ENCODE measurements around the gene ACAP1.
"Not testable (repeated sequence)": the region's sequence is repeated elsewhere in the genome, so short reads cannot be mapped to it uniquely, and the experiment has no call there.

Gene ACAP1

GRCh38 chr17:7352910-7353635 is 16.7 kb downstream of the ACAP1 start:
- Mint-ChIP-seq H3K4me1 (ENCODE audit: low read depth) (peaks cover 24% of the 10 kb centered on the region), H3K4me3 (peak overlapping the region; percentile 86), H3K27me3 (no peaks in the 10 kb centered on the region), H3K27ac (no peak overlapping the region), H3K9me3 (ENCODE audit: low read depth) (no peaks in the 10 kb centered on the region), H3K36me3 (no peaks in the 10 kb centered on the region)

DNA sequence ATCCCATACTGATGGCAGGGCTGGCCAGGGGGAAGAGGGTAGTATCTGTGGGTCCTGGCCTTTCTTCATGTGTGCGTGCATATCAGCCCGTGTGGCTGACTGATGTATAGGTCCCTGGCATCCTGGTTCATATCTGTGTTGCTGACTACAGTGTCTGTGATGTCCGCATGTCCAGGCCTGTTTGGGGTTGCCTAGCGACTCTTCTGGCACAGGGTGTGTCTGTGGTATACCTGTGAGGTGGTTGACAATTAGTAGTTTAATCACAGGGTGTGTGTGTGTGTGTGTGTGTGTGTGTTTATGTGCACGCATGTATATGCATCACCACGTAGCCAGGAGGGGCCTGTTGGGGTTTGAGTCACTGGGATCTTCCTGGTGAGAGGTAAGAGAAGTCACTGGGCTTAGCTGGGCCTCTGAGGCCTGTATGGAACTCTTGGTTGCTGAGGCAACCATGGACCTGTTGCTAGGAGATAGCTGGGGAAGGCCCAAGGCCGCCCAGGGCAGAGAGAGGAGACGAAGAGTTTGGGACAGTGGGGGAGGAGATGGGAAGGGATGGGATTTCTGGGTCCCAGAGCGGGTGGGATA is 18.0 kb downstream of the ACAP1 start:
- Mint-ChIP-seq H3K27ac (peak overlapping the region; percentile 2), H3K4me1 (ENCODE audit: low read depth) (peaks cover 22% of the 10 kb centered on the region), H3K4me3 (no peak overlapping the region), H3K36me3 (no peaks in the 10 kb centered on the region), H3K9me3 (ENCODE audit: low read depth) (no peaks in the 10 kb centered on the region), H3K27me3 (no peaks in the 10 kb centered on the region)

DNA sequence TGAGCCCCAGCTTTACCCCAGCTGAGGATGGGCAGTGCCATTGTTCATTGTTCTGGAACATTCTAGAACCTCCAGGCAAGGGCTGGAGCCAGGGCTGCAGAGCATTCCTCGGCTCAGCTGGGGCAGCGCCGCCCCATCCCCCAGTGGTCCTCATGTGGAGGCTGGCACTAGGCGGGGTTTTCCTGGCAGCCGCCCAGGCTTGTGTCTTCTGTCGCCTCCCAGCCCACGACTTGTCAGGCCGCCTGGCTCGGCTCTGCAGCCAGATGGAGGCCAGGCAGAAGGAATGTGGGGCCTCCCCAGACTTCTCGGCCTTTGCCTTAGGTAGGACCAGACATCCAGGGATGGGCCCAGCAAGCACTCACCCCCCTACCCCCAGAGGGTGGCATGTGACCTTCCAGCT is 18.7 kb downstream of the ACAP1 start, which contains the start of gene TMEM95:
TMEM95 (plus strand) TSS at position 104 of the 400 bp plus-strand sequence; CDS start at position 153, 49 bp downstream.
- Mint-ChIP-seq H3K4me3 (no peak within 1 kb of the TSS), H3K27ac (peak within 1 kb of the TSS; percentile 2), H3K9me3 (ENCODE audit: low read depth) (no peaks in the 10 kb centered on the region), H3K27me3 (no peaks in the 10 kb centered on the region), H3K4me1 (ENCODE audit: low read depth) (peaks cover 17% of the 10 kb centered on the region), H3K36me3 (no peaks in the 10 kb centered on the region)

DNA sequence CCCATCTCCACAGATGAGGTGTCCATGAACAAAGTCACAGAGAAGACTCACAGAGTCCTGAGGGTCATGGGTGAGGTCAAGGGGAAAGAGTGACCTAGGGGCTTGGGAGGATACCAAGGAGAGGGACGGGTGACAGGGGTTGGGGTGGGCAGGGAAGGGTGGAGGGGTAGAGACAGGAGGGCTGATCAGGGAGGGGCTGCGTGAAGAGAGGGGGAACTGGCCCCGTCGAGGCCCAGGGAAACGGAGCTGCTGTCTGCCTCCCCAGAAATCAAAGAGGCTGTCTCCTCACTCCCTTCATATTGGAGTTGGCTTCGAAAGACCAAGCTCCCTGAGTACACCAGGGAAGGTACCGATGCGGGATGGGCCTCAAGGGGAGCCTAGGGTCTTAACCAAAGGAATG is 19.2 kb downstream of the ACAP1 start:
- H3K9me3 Mint-ChIP-seq (ENCODE audit: low read depth): no peaks in the 10 kb centered on the region
- H3K27me3 Mint-ChIP-seq: no peaks in the 10 kb centered on the region
- peaks cover 14% of the 10 kb centered on the region for H3K4me1 Mint-ChIP-seq (ENCODE audit: low read depth)
- no peak overlapping the region for H3K27ac Mint-ChIP-seq
- H3K4me3 Mint-ChIP-seq: no peak overlapping the region
- H3K36me3 Mint-ChIP-seq: no peaks in the 10 kb centered on the region

DNA sequence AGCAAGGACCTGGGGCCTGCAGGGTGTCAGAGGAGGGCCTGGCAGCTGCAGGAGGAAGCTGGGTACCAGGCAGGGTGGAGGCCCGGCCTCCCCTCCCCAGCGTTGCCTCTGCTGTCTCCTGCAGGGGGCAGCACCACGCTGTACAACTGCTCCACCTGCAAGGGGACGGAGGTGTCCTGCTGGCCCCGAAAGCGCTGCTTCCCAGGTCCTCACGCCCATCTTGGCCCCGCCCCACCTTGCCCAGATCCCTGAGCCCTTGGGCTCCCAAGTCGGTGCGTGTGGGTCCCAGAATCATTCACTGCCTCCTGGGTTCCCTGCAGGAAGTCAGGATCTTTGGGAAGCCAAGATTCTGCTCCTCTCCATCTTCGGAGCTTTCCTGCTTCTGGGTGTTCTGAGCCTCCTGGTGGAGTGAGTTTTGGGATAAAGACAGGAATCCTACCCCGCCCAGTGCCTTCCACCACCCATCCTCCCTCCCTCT is 19.8 kb downstream of the ACAP1 start:
- H3K4me1 Mint-ChIP-seq (ENCODE audit: low read depth): peaks cover 14% of the 10 kb centered on the region
- H3K27me3 Mint-ChIP-seq: no peaks in the 10 kb centered on the region
- H3K4me3 Mint-ChIP-seq: no peak overlapping the region
- H3K36me3 Mint-ChIP-seq: no peaks in the 10 kb centered on the region
- H3K27ac Mint-ChIP-seq: no peak overlapping the region
- H3K9me3 Mint-ChIP-seq (ENCODE audit: low read depth): no peaks in the 10 kb centered on the region

GRCh38 chr17:7356756-7357155 is 20.4 kb downstream of the ACAP1 start:
- Mint-ChIP-seq H3K27me3 (no peaks in the 10 kb centered on the region), H3K9me3 (ENCODE audit: low read depth) (no peaks in the 10 kb centered on the region), H3K36me3 (no peaks in the 10 kb centered on the region), H3K4me3 (no peak overlapping the region), H3K27ac (no peak overlapping the region), H3K4me1 (ENCODE audit: low read depth) (peaks cover 11% of the 10 kb centered on the region)

DNA sequence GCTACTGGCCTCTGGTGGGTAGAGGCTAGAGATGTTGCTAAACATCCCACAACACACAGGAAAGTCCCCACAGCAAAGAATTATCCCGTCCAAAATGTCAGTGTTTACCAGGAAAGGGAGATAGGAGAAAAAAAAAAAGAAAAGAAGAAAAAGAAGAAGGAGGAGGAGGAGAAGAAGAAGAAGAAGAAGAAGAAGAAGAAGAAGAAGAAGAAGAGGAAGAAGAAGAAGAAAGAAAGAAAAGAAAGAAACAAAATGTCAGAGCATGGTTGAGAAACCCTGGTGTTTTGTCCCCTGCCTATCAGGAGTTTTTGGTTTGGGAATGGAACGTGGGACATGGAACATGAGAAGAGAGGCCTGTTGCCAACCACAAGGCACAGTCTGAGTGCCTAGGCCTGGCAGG is 21.1 kb downstream of the ACAP1 start:
- H3K27me3 Mint-ChIP-seq: no peaks in the 10 kb centered on the region
- H3K36me3 Mint-ChIP-seq: no peaks in the 10 kb centered on the region
- H3K27ac Mint-ChIP-seq: no peak overlapping the region
- no peak overlapping the region for H3K4me3 Mint-ChIP-seq
- no peaks in the 10 kb centered on the region for H3K9me3 Mint-ChIP-seq (ENCODE audit: low read depth)
- peaks cover 10% of the 10 kb centered on the region for H3K4me1 Mint-ChIP-seq (ENCODE audit: low read depth)

DNA sequence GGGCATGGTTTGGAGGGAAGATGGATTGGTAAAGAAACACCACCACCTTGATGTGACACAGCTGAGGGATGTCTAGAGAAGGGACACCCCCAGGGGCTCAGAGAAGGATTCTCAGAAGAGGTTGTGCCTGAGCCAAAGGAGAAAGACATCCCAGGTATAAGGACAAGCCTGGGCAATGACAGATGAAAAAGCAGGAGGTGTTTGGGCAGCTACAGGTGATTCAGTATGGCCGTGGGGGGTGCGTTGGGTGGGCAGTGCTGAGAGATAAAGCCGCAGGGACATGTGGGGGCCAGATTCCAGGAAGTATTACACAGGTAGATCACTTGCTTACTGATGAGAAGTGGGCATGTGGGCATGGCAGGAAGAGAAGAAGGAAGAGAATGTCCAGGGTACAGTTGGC is 25.6 kb downstream of the ACAP1 start:
- no peaks in the 10 kb centered on the region for H3K27me3 Mint-ChIP-seq
- H3K9me3 Mint-ChIP-seq (ENCODE audit: low read depth): no peaks in the 10 kb centered on the region
- no peaks in the 10 kb centered on the region for H3K4me1 Mint-ChIP-seq (ENCODE audit: low read depth)
- no peak overlapping the region for H3K27ac Mint-ChIP-seq
- H3K36me3 Mint-ChIP-seq: no peaks in the 10 kb centered on the region
- H3K4me3 Mint-ChIP-seq: no peak overlapping the region

GRCh38 chr17:7363311-7363710 is 27.0 kb downstream of the ACAP1 start:
- H3K9me3 Mint-ChIP-seq (ENCODE audit: low read depth): no peaks in the 10 kb centered on the region
- H3K4me1 Mint-ChIP-seq (ENCODE audit: low read depth): no peaks in the 10 kb centered on the region
- no peaks in the 10 kb centered on the region for H3K27me3 Mint-ChIP-seq
- H3K27ac Mint-ChIP-seq: no peak overlapping the region
- no peaks in the 10 kb centered on the region for H3K36me3 Mint-ChIP-seq
- H3K4me3 Mint-ChIP-seq: no peak overlapping the region

GRCh38 chr17:7365963-7366362 is 29.6 kb downstream of the ACAP1 start:
- not testable (repeated sequence) for H3K27me3 Mint-ChIP-seq; H3K4me1 Mint-ChIP-seq (ENCODE audit: low read depth); H3K27ac Mint-ChIP-seq

GRCh38 chr17:7367083-7367482 is 30.8 kb downstream of the ACAP1 start:
- H3K4me1 Mint-ChIP-seq (ENCODE audit: low read depth): no peaks in the 10 kb centered on the region
- no peaks in the 10 kb centered on the region for H3K36me3 Mint-ChIP-seq
- H3K9me3 Mint-ChIP-seq (ENCODE audit: low read depth): no peaks in the 10 kb centered on the region
- no peak overlapping the region for H3K4me3 Mint-ChIP-seq
- H3K27ac Mint-ChIP-seq: no peak overlapping the region
- H3K27me3 Mint-ChIP-seq: no peaks in the 10 kb centered on the region

More at GRCh38 chr17:7365963-7366362, 29.6 kb downstream of the ACAP1 start:
- not testable (repeated sequence) for H3K9me3 Mint-ChIP-seq (ENCODE audit: low read depth); H3K36me3 Mint-ChIP-seq; H3K4me3 Mint-ChIP-seq

DNA sequence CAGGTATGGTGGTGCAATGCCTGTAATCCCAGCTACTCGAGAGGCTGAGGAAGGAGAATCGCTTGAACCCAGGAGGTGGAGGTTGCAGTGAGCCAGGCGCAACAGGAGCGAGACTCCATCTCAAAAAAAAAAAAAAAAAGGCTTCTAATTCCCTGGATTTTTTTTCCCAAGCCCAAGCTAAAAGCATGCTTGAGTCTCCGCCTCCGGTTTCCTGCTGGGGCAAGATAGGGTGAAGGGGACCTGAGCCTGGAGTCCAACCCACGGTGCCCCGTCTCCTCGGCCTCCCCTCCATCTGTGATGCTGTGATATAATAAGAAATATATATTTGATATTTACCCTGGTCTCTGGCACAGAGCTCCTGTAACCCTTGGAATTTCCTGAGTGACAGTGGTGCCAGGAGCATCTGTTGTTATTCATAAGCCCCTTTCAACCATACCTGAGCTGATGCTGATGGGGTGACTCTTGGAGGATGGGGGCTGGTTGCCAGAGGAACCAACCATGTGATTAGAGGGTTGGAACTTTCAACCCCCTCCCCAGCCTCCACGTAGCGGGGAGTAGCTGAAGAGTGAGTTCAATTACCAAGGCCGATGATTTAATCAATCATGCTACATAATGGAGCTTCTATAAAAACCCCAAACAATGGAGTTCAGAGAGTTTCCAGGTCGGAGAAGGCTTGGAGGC is 31.7 kb downstream of the ACAP1 start:
- Mint-ChIP-seq H3K27ac (no peak overlapping the region), H3K4me1 (ENCODE audit: low read depth) (no peaks in the 10 kb centered on the region), H3K9me3 (ENCODE audit: low read depth) (no peaks in the 10 kb centered on the region), H3K4me3 (no peak overlapping the region), H3K27me3 (no peaks in the 10 kb centered on the region), H3K36me3 (no peaks in the 10 kb centered on the region)

DNA sequence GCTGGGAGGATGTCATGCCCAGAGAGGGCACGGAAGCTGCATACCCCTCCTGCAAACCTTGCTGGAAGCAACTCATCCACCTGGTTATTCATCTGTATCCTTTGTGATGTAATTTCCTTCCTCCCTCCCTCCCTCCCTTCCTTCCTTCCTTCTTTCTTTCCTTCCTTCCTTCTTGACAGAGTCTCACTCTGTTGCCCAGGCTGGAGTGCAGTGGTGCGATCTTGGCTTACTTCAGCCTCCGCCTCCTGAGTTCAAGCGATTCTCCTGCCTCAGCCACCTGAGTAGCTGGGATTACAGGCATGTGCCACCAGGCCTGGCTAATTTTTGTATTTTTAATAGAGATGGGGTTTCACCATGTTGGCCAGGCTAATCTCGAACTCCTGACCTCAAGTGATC is 32.3 kb downstream of the ACAP1 start:
- H3K4me3 Mint-ChIP-seq; H3K36me3 Mint-ChIP-seq; H3K27ac Mint-ChIP-seq; H3K27me3 Mint-ChIP-seq; H3K9me3 Mint-ChIP-seq (ENCODE audit: low read depth); H3K4me1 Mint-ChIP-seq (ENCODE audit: low read depth): not testable (repeated sequence)

- no peak overlapping the region for H3K27ac Mint-ChIP-seq
- H3K9me3 Mint-ChIP-seq (ENCODE audit: low read depth): no peaks in the 10 kb centered on the region
- no peaks in the 10 kb centered on the region for H3K36me3 Mint-ChIP-seq
- H3K4me3 Mint-ChIP-seq: no peak overlapping the region
- H3K27me3 Mint-ChIP-seq: peaks cover 3% of the 10 kb centered on the region
- H3K4me1 Mint-ChIP-seq (ENCODE audit: low read depth): no peaks in the 10 kb centered on the region
Measured at GRCh38 chr17:7369825-7370224, 33.5 kb downstream of the ACAP1 start.

- Mint-ChIP-seq H3K9me3 (ENCODE audit: low read depth) (no peaks in the 10 kb centered on the region), H3K4me3 (no peak overlapping the region), H3K4me1 (ENCODE audit: low read depth) (no peaks in the 10 kb centered on the region), H3K27me3 (peaks cover 3% of the 10 kb centered on the region), H3K27ac (no peak overlapping the region), H3K36me3 (no peaks in the 10 kb centered on the region)
Measured at GRCh38 chr17:7370853-7371252, 34.5 kb downstream of the ACAP1 start.

Data from activated naive CD8-positive, alpha-beta T cell (primary cell).